SKM-1 treated with dmso at 0.1 percent for 144 hours (cell line): ENCODE measurements around the gene PTGER3.

Experiments
- DNase-seq: peaks from one replicate; lab custom pipeline; 2025; ENCODE audit not compliant: unreplicated experiment; lab: John Stamatoyannopoulos, UW

Gene PTGER3

GRCh38 chr1:71053146-71053545 is 5.5 kb upstream of the PTGER3 start:
- no peak for DNase-seq

- peak; percentile 54 for DNase-seq
Observed at GRCh38 chr1:71049951-71050598, 2.5 kb upstream of the PTGER3 start.

GRCh38 chr1:71046891-71047634 is 553 bp downstream of the PTGER3 start:
- DNase-seq, result no peak

- DNase-seq, result no peak
Observed at GRCh38 chr1:71045463-71046028, 2.1 kb downstream of the PTGER3 start.

GRCh38 chr1:71044833-71045232 is 2.8 kb downstream of the PTGER3 start:
- DNase-seq, result no peak

- no peak for DNase-seq
Observed at GRCh38 chr1:71043065-71043464, 4.6 kb downstream of the PTGER3 start.

- no peak for DNase-seq
Observed at GRCh38 chr1:71041806-71042205, 5.8 kb downstream of the PTGER3 start.

- DNase-seq, result no peak
Observed at GRCh38 chr1:71039661-71040262, 7.9 kb downstream of the PTGER3 start.

GRCh38 chr1:71038942-71039341 is 8.7 kb downstream of the PTGER3 start:
- DNase-seq, result no peak

- no peak for DNase-seq
Observed at GRCh38 chr1:71037829-71038620, 9.6 kb downstream of the PTGER3 start.

GRCh38 chr1:71037066-71037465 is 10.6 kb downstream of the PTGER3 start:
- DNase-seq, result no peak

- DNase-seq, result no peak
Observed at GRCh38 chr1:71033136-71033535, 14.5 kb downstream of the PTGER3 start.

- DNase-seq, result no peak
Observed at GRCh38 chr1:71031426-71031825, 16.2 kb downstream of the PTGER3 start.

- DNase-seq, result no peak
Observed at GRCh38 chr1:71030026-71030425, 17.6 kb downstream of the PTGER3 start.

- DNase-seq, result no peak
Observed at GRCh38 chr1:71028981-71029380, 18.6 kb downstream of the PTGER3 start.

GRCh38 chr1:71027991-71028390 is 19.6 kb downstream of the PTGER3 start:
- DNase-seq, result no peak

- no peak for DNase-seq
Observed at GRCh38 chr1:71026093-71026492, 21.5 kb downstream of the PTGER3 start.

GRCh38 chr1:71023515-71023914 is 24.1 kb downstream of the PTGER3 start:
- DNase-seq, result no peak

GRCh38 chr1:71019233-71019969 is 28.2 kb downstream of the PTGER3 start:
- no peak for DNase-seq

- DNase-seq, result no peak
Observed at GRCh38 chr1:71018791-71019190, 28.8 kb downstream of the PTGER3 start.
